Measurements from ENCODE around the gene SCIN.

The SCIN gene

DNA sequence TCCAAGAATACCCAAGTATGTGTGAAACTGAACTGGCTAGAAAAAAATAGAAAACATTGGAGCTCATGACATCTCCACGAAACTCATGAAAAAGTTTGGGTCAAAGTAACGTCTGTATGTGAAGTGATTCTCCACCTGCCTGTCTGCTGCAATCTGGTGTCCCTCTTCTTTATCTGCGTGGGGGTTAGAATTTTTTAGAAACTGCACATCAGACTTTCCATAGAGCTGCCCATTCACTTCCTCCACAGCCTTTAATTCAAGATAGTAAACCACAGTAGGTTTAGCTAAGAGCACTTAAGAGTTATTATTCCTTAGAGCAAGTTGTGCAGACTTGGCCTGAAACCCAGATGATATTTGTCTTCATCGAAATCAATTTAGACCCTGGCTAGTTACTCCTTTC, 55.3 kb downstream of the SCIN start:
- H3K4me3 ChIP-seq (ENCODE audit: low read length): no peak overlapping the region
- DNase-seq (ENCODE audit: low read depth): no peak
- no peak for TF ChIP-seq CTCF (IDR thresholded peaks at IDR 0.05; ENCODE audit: insufficient read depth, low read depth, low read length, missing control alignments)

- no peak for TF ChIP-seq CTCF (IDR thresholded peaks at IDR 0.05; ENCODE audit: insufficient read depth, low read depth, low read length, missing control alignments)
- DNase-seq (ENCODE audit: low read depth): no peak
- H3K4me3 ChIP-seq (ENCODE audit: low read length): no peak overlapping the region
Measured at GRCh38 chr7:12629816-12630512, 59.4 kb downstream of the SCIN start.

DNA sequence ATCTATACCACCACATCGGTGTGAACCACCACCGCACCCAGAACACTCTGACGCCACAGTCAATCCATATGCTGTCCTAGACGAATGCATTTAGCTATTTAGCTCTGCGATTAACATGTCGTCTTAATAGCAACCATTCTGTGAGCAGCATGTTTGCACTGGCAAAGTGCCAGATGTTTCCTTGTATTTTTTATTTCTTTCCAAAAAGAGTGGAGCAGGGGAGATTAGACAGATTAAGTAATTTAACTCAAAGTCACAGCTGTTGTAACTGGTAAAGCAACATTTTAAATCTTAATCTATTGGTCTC, 59.9 kb downstream of the SCIN start:
- no peak overlapping the region for H3K4me3 ChIP-seq (ENCODE audit: low read length)
- no peak for DNase-seq (ENCODE audit: low read depth)
- no peak for TF ChIP-seq CTCF (IDR thresholded peaks at IDR 0.05; ENCODE audit: insufficient read depth, low read depth, low read length, missing control alignments)

DNA sequence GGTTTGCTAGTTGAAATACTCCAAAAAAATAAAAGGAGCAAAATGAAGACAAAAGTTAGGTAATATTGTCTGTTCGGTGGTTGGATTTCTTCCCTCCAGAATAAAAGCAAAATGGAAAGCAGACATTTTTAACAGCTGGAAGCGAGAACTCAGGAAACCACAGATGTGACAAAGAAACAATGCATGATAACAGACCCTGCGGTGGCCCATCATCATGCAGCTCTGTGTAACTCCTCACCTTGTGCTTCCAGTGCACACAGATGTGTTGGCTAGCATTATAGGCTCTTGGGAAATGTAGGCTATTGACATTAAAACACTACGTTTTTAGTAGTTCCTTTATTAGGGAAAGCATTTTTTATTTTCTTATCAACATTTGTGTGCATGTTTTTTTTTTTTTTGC, 63.1 kb downstream of the SCIN start:
- no peak overlapping the region for H3K4me3 ChIP-seq (ENCODE audit: low read length)
- TF ChIP-seq CTCF (IDR thresholded peaks at IDR 0.05; ENCODE audit: insufficient read depth, low read depth, low read length, missing control alignments): no peak
- DNase-seq (ENCODE audit: low read depth): no peak

DNA sequence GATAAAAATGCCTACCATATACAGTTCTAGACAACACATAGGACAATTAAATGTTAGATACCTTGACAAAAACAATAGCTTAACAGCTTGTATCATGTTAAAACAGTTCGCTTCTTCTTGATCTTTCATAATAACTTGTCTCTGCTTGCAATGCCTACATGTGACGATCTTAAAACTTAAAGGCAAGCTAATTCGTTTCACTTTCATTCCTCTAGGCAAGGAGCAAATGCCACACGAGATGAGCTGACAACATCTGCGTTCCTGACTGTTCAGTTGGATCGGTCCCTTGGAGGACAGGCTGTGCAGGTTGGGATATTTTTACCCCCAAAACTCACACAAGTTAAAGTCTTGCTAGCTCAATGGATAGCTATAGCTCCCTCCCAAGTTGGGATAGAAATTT, 65.3 kb downstream of the SCIN start:
- peak overlapping the region; percentile 22 for H3K4me3 ChIP-seq (ENCODE audit: low read length)
- peak; percentile 59 for DNase-seq (ENCODE audit: low read depth)
- TF ChIP-seq CTCF (IDR thresholded peaks at IDR 0.05; ENCODE audit: insufficient read depth, low read depth, low read length, missing control alignments): no peak

- DNase-seq (ENCODE audit: low read depth): no peak
- no peak overlapping the region for H3K4me3 ChIP-seq (ENCODE audit: low read length)
- TF ChIP-seq CTCF (IDR thresholded peaks at IDR 0.05; ENCODE audit: insufficient read depth, low read depth, low read length, missing control alignments): no peak
Measured at GRCh38 chr7:12637328-12637727, 66.8 kb downstream of the SCIN start.

- DNase-seq (ENCODE audit: low read depth): no peak
- no peak for TF ChIP-seq CTCF (IDR thresholded peaks at IDR 0.05; ENCODE audit: insufficient read depth, low read depth, low read length, missing control alignments)
- H3K4me3 ChIP-seq (ENCODE audit: low read length): no peak overlapping the region
Measured at GRCh38 chr7:12637819-12638592, 67.5 kb downstream of the SCIN start.

Measured in epithelial cell of esophagus (primary cell).